T-helper 22 cell (primary cell): ENCODE results near the gene EIF2AK2.
"Not testable (repeated sequence)": the region's sequence is repeated elsewhere in the genome, so short reads cannot be mapped to it uniquely, and the experiment has no call there.

ENCODE experiments used
- DNase-seq: peaks from one replicate; pipeline ENCODE4 v3.0.0-alpha.2; 2020; ENCODE audit warnings: low read depth

EIF2AK2 gene

GRCh38 chr2:37156857-37157714 lies at the start of gene EIF2AK2:
EIF2AK2 (minus strand) TSS chr2:37156980; CDS start chr2:37147806, 9,174 bp downstream.
- DNase-seq = peak; percentile 80

GRCh38 chr2:37205689-37206341 lies 49.0 kb upstream of the EIF2AK2 start:
- no peak for DNase-seq

- not testable (repeated sequence) for DNase-seq
These were observed 48.4 kb upstream of the EIF2AK2 start for GRCh38 chr2:37205071-37205661.

GRCh38 chr2:37203708-37204107 lies 46.9 kb upstream of the EIF2AK2 start:
- DNase-seq = no peak

GRCh38 chr2:37201766-37202165 lies 45.0 kb upstream of the EIF2AK2 start:
- DNase-seq = no peak

- DNase-seq = no peak
These were observed 44.4 kb upstream of the EIF2AK2 start for GRCh38 chr2:37201208-37201607.

- DNase-seq = no peak
These were observed 41.9 kb upstream of the EIF2AK2 start for GRCh38 chr2:37198681-37199065.

- DNase-seq = peak; percentile 82
These were observed 39.8 kb upstream of the EIF2AK2 start, which contains the start of gene CEBPZOS for GRCh38 chr2:37196320-37197195. CEBPZOS (plus strand) TSS chr2:37196496; CDS start chr2:37199705, 3,209 bp downstream.

GRCh38 chr2:37195862-37196319 lies 39.1 kb upstream of the EIF2AK2 start:
- not testable (repeated sequence) for DNase-seq

GRCh38 chr2:37192551-37192950 lies 35.8 kb upstream of the EIF2AK2 start:
- DNase-seq = no peak

GRCh38 chr2:37191747-37192146 lies 35.0 kb upstream of the EIF2AK2 start:
- no peak for DNase-seq

- no peak for DNase-seq
These were observed 34.5 kb upstream of the EIF2AK2 start for GRCh38 chr2:37191253-37191652.

- DNase-seq = no peak
These were observed 33.5 kb upstream of the EIF2AK2 start for GRCh38 chr2:37190290-37190689.

- DNase-seq = no peak
These were observed 32.8 kb upstream of the EIF2AK2 start for GRCh38 chr2:37189452-37190153.

GRCh38 chr2:37188570-37188969 lies 31.8 kb upstream of the EIF2AK2 start, which contains the start of gene SULT6B1:
SULT6B1 (minus strand) TSS chr2:37188670; CDS start chr2:37188640, 30 bp downstream.
- no peak for DNase-seq

GRCh38 chr2:37181726-37182684 lies 25.2 kb upstream of the EIF2AK2 start:
- DNase-seq = no peak

- DNase-seq = no peak
These were observed 23.9 kb upstream of the EIF2AK2 start for GRCh38 chr2:37180640-37181039.

- no peak for DNase-seq
These were observed 23.3 kb upstream of the EIF2AK2 start for GRCh38 chr2:37180006-37180639.

GRCh38 chr2:37173741-37174140 lies 17.0 kb upstream of the EIF2AK2 start:
- no peak for DNase-seq
